ENCODE measurements around the gene ATP6V0E1. TPM values are rescaled to one million over a fixed set of nuclear protein-coding genes. Genes with fewer than 3 reads are reported as not detected.

The ATP6V0E1 gene
- total and polyA plus RNA-seq, 2 of the 4 experiments (the other 2 are of a cell fraction): 258 to 277 TPM

- peaks cover 18 to 51% of the 10 kb centered on the region in 2 experiments; a peak in 3 of 4 replicates for H3K79me1 ChIP-seq (ENCODE audit: low read depth in 1 of 2, low read length in 2 of 2)
- H2BK5ac ChIP-seq (ENCODE audit: low read depth, low read length, poor library complexity, severe bottlenecking): no peak overlapping the region
- no TSS peak for BruUV-seq (replicated peaks)
- no peak overlapping the region for H3K4me3 ChIP-seq (ENCODE audit: insufficient read depth, low read depth, low read length)
- H4K5ac ChIP-seq (ENCODE audit: low read depth, low read length): no peak overlapping the region
- DNase-seq: no peak
- H2AK5ac ChIP-seq (ENCODE audit: low read depth, low read length): peak overlapping the region; percentile 15; the same call in 1 of the 2 replicates
- H3K4ac ChIP-seq (ENCODE audit: low read depth, low read length): no peak overlapping the region
- intact Hi-C loops (cut with micrococcal nuclease) (no loop called here), in situ Hi-C loops (cut with MboI; ENCODE audit: low sequenced_read_pairs) (no loop called here), dilution Hi-C loops (cut with HindIII; ENCODE audit: low sequenced_read_pairs, unreplicated experiment) (no loop called here)
- H3K4me2 ChIP-seq (ENCODE audit: low read depth, low read length): no peak overlapping the region
- peaks cover 35% of the 10 kb centered on the region for H3K36me3 ChIP-seq (ENCODE audit: control insufficient read depth, insufficient read depth, low read length)
- no peak for TF ChIP-seq BHLHE40 (IDR thresholded peaks at IDR 0.05; ENCODE audit: low read depth, low read length)
- no peak for TF ChIP-seq RAD21 (IDR thresholded peaks at IDR 0.05; ENCODE audit: low read length)
- TF ChIP-seq MAZ (IDR thresholded peaks at IDR 0.05; ENCODE audit: borderline replicate concordance, low read depth, low read length): no peak
- no peak for TF ChIP-seq FOS (IDR thresholded peaks at IDR 0.05; ENCODE audit: low read depth, low read length)
- no peak for TF ChIP-seq ELK1 (IDR thresholded peaks at IDR 0.05; ENCODE audit: borderline replicate concordance, low read depth, low read length)
- TF ChIP-seq CTCF (conservative IDR thresholded peaks at IDR 0.05; ENCODE audit: low read depth, low read length): no peak
- no peak for TF ChIP-seq NFE2L2 (IDR thresholded peaks at IDR 0.05; ENCODE audit: low read depth, low read length)
- no peak for TF ChIP-seq MXI1 (IDR thresholded peaks at IDR 0.05; ENCODE audit: borderline replicate concordance, low read depth, low read length)
- no peak for TF ChIP-seq RCOR1 (IDR thresholded peaks at IDR 0.05; ENCODE audit: insufficient replicate concordance, low read length)
- TF ChIP-seq MAFK (IDR thresholded peaks at IDR 0.05; ENCODE audit: low read depth, low read length): no peak
- TF ChIP-seq CHD1 (IDR thresholded peaks at IDR 0.05; ENCODE audit: low read depth, low read length): no peak
- peaks cover 4% of the 10 kb centered on the region for H3K4me1 ChIP-seq (ENCODE audit: control insufficient read depth, insufficient read depth, low read length)
- CTCF ChIA-PET: interaction anchor here (1.1 kb wide), 1 partner anchor 164 kb away, joined by 5 read pairs; no protein-coding TSS in a partner anchor
- H3K9me3 ChIP-seq (ENCODE audit: control insufficient read depth, insufficient read depth, low read length): no peaks in the 10 kb centered on the region
- H3K27me3 ChIP-seq (ENCODE audit: control insufficient read depth, insufficient read depth, low read length): no peaks in the 10 kb centered on the region
- H2BK15ac ChIP-seq (ENCODE audit: low read depth, low read length): no peak overlapping the region
- H4K91ac ChIP-seq (ENCODE audit: insufficient read depth, low read depth, low read length): peak overlapping the region; percentile 49; the same call in 1 of the 2 replicates
- no peak overlapping the region for H3K9ac ChIP-seq (ENCODE audit: low read depth, low read length)
- POLR2A ChIA-PET (ENCODE audit: unreplicated experiment): no interaction called here
- peaks cover 10% of the 10 kb centered on the region; the same call in 1 of the 2 replicates for H3K9me1 ChIP-seq (ENCODE audit: insufficient read depth, low read length)
- no peak overlapping the region for H2AFZ ChIP-seq (replicated peaks; ENCODE audit: low read length, poor library complexity)
- no peak overlapping the region for H4K8ac ChIP-seq (ENCODE audit: low read depth in 2 of 2, low read length in 2 of 2)
- no peak overlapping the region for H2BK120ac ChIP-seq (ENCODE audit: low read depth, low read length)
- ATAC-seq (ENCODE audit: low read depth): no peak
- 94% methylated on average over 3 of the region's 5 CpGs; no CpG with 5 or more reads in 1 of the 2 experiments for WGBS, 2 experiments (ENCODE audit: extremely low coverage in 2 of 2, insufficient read length in 1 of 2)
- H2AK9ac ChIP-seq (replicated peaks; ENCODE audit: low read depth, low read length, poor library complexity): no peak overlapping the region
- H4K20me1 ChIP-seq (ENCODE audit: insufficient read depth, low read length): no peaks in the 10 kb centered on the region
- H3K14ac ChIP-seq (replicated peaks; ENCODE audit: low read depth, low read length): no peak overlapping the region
- H3K18ac ChIP-seq (ENCODE audit: low read depth, low read length): no peak overlapping the region
- no peak overlapping the region for H3K27ac ChIP-seq (ENCODE audit: insufficient read depth, low read length)
- H3K56ac ChIP-seq (ENCODE audit: extremely low read depth, insufficient read depth, low read length): no peak overlapping the region
- H3K23ac ChIP-seq (ENCODE audit: low read depth, low read length): no peak overlapping the region
- H2BK20ac ChIP-seq (ENCODE audit: low read depth, low read length): no peak overlapping the region
Measured at GRCh38 chr5:172936401-172936800, 47.2 kb upstream of the ATP6V0E1 start.
